ENCODE measurements around the gene RXRA. TPM values are rescaled to one million over a fixed set of nuclear protein-coding genes. Genes with fewer than 3 reads are reported as not detected.

Gene RXRA
- total and polyA plus RNA-seq, 2 donors (not counting 3 experiments of a cell fraction or from before 2014, with no cell fraction given) = 15.4 to 37.4 TPM

DNA sequence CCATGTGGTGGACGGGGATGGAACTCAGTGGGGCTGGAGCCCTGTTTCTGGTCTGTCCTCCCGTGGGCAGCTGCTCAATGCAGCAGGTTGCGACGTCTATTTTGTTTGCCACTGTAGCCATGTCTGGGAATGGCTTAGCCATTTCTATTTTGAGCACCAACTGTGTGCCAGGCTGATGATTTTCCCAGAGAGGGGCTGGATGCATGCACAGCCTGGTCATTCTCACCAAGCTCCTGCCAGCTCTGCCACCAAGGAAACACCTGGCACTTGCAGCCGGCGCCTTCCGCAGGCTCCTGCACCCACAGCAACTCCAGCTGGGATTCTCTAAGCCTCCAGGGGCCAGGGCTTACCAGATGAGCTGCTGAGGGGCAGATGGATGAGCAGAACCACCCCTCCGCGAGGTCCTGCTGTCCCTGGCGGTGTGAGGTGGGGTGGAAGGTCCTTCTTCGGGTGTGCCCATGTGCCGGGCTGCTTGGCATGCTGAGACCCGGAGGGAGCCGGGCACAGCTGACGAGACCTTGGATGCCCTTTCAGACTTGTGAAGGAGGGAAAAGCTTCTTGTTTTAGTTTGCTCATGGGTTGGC is 151.2 kb downstream of the RXRA start:
- Histone ChIP-seq H3K4me1 (ENCODE audit: control insufficient read depth, extremely low read depth, insufficient read depth, low read length) (peaks cover 13% of the 10 kb centered on the region), H3K79me2 (ENCODE audit: control insufficient read depth, insufficient read depth, low read length) (no peaks in the 10 kb centered on the region), H3K4me3 (replicated peaks in 1 of 3; ENCODE audit: insufficient read depth in 1 of 3, low read depth in 1 of 3, low read length in 3 of 3) (no peak overlapping the region), H3K4me2 (ENCODE audit: insufficient read depth, low read length) (no peak overlapping the region), H3K27ac (ENCODE audit: insufficient read depth, low read depth, low read length) (no peak overlapping the region), H4K20me1 (replicated peaks; ENCODE audit: control insufficient read depth, extremely low read depth, insufficient read depth, low read length) (no peaks in the 10 kb centered on the region), H3K27me3 (ENCODE audit: control insufficient read depth in 2 of 2, insufficient read depth in 2 of 2, low read length in 2 of 2) (no peaks in the 10 kb centered on the region), H3K36me3 (ENCODE audit: control insufficient read depth in 2 of 2, extremely low read depth in 1 of 2, insufficient read depth in 2 of 2, low read length in 2 of 2) (no peaks in the 10 kb centered on the region), H2AFZ (ENCODE audit: low read depth, low read length) (no peak overlapping the region), H3K9me3 (replicated peaks; ENCODE audit: control insufficient read depth, insufficient read depth, low read length) (no peaks in the 10 kb centered on the region), H3K9ac (replicated peaks; ENCODE audit: extremely low read depth, insufficient read depth, low read length) (no peak overlapping the region), H3K9me1 (replicated peaks; ENCODE audit: control insufficient read depth, extremely low read depth, insufficient read depth, low read length) (no peaks in the 10 kb centered on the region)
- DNase-seq (ENCODE audit: low read depth, low spot score) (no peak), FAIRE-seq (no peak)
- dilution Hi-C loops (cut with MboI; ENCODE audit: extremely low pct_ligation_motif_present, low sequenced_read_pairs) (no loop called here), intact Hi-C loops (cut with micrococcal nuclease) (no loop called here)
- TF ChIP-seq FOS (IDR thresholded peaks at IDR 0.05; ENCODE audit: borderline replicate concordance, insufficient read depth, low read length) (no peak), GATA2 (IDR thresholded peaks at IDR 0.05; ENCODE audit: insufficient read depth, insufficient read length, low read depth, low read length) (no peak), JUN (IDR thresholded peaks at IDR 0.05; ENCODE audit: borderline replicate concordance, insufficient read depth, insufficient read length, low read depth) (no peak), POLR2AphosphoS5 (IDR thresholded peaks at IDR 0.05; ENCODE audit: insufficient read depth, low read depth, low read length) (no peak), POLR2A (IDR thresholded peaks at IDR 0.05; ENCODE audit: low read depth, low read length) (no peak), EZH2 (IDR thresholded peaks at IDR 0.05; ENCODE audit: borderline replicate concordance, low read depth, low read length, severe bottlenecking) (no peak), MYC (IDR thresholded peaks at IDR 0.05; ENCODE audit: low read depth, low read length) (no peak)
- TF ChIP-seq, protein P1, sequence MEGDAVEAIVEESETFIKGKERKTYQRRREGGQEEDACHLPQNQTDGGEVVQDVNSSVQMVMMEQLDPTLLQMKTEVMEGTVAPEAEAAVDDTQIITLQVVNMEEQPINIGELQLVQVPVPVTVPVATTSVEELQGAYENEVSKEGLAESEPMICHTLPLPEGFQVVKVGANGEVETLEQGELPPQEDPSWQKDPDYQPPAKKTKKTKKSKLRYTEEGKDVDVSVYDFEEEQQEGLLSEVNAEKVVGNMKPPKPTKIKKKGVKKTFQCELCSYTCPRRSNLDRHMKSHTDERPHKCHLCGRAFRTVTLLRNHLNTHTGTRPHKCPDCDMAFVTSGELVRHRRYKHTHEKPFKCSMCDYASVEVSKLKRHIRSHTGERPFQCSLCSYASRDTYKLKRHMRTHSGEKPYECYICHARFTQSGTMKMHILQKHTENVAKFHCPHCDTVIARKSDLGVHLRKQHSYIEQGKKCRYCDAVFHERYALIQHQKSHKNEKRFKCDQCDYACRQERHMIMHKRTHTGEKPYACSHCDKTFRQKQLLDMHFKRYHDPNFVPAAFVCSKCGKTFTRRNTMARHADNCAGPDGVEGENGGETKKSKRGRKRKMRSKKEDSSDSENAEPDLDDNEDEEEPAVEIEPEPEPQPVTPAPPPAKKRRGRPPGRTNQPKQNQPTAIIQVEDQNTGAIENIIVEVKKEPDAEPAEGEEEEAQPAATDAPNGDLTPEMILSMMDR (IDR thresholded peaks at IDR 0.05; ENCODE audit: extremely low read depth in 1 of 2, insufficient read depth in 1 of 2, low read depth in 1 of 2, low read length in 2 of 2) = no peak
- TF ChIP-seq, protein P2, sequence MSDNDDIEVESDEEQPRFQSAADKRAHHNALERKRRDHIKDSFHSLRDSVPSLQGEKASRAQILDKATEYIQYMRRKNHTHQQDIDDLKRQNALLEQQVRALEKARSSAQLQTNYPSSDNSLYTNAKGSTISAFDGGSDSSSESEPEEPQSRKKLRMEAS (IDR thresholded peaks at IDR 0.05; ENCODE audit: insufficient read depth, insufficient read length) = no peak
- ChIA-PET POLR2A (no interaction called here), CTCF (interaction anchor here (0.7 kb wide), 1 partner anchor 14 kb away, joined by 3 read pairs; no protein-coding TSS in a partner anchor)
- BruUV-seq (replicated peaks) = no TSS peak

All from endothelial cell of umbilical vein (primary cell).